GM12878 (cell line): ENCODE measurements around the gene NR6A1. TPM values are rescaled to one million over a fixed set of nuclear protein-coding genes. Genes with fewer than 3 reads are reported as not detected.

Experiments
- ATAC-seq: fragments of 200-7000 bp; cut with Tn5 transposase; 3 replicates; pipeline ENCODE4 v1.9.1; 2020; ENCODE audit warnings: mild to moderate bottlenecking, moderate library complexity
- BruUV-seq: library from RNA; stranded (reverse); fragments of 400-500 nt; replicated peaks from 2 replicates; lab custom pipeline; 2021; lab: Mats Ljungman, UMichigan
- CTCF ChIA-PET: fragments of 300-600 bp; sonication (Branson Sonifier 250); formaldehyde crosslinking; extraction: SDS; loops from one replicate; lab custom pipeline; 2021; ENCODE audit warnings: inconsistent platforms; lab: Yijun Ruan, JAX
- POLR2A ChIA-PET: fragments of 350-600 bp; formaldehyde crosslinking; extraction: SDS; loops from one replicate; lab custom pipeline; 2021; ENCODE audit warnings: inconsistent platforms; lab: Charles Lee
- RAD21 ChIA-PET: fragments of 300-600 bp; sonication (Branson Sonifier 250); formaldehyde crosslinking; loops from one replicate; lab custom pipeline; 2023; ENCODE audit warnings: antibody characterized with exemption; ENCODE audit not compliant: unreplicated experiment; lab: Charles Lee
- SMC1A ChIA-PET: fragments of 300-600 bp; sonication (Branson Sonifier 250); formaldehyde crosslinking; loops from one replicate; lab custom pipeline; 2023; ENCODE audit not compliant: unreplicated experiment, uncharacterized antibody; lab: Charles Lee
- DNase-seq: peaks from one replicate; pipeline ENCODE4 v3.0.0-alpha.2; 2011; ENCODE audit warnings: low read depth, low spot score
- FAIRE-seq: peaks from 3 replicates; lab custom pipeline; 2011; peaks lifted over from hg19 to GRCh38; lab: Jason Lieb, UNC
- H2AFZ ChIP-seq: 2 replicates; pipeline ENCODE4 v1.6.0; 2011; ENCODE audit warnings: low read depth, low read length, control low read depth; ENCODE audit not compliant: control insufficient read depth
- H3K27ac ChIP-seq: 2 replicates; pipeline ENCODE4 v1.5.1; 2011; ENCODE audit warnings: control low read depth; ENCODE audit not compliant: control insufficient read depth, insufficient read depth
- H3K27me3 ChIP-seq, 2 experiments: replicated peaks in 1 of 2; 2 replicates each; pipeline versions ENCODE4 v1.6.0 to v1.6.1; 2011; ENCODE audit warnings: low read length in 1 of 2; ENCODE audit not compliant: control insufficient read depth in 2 of 2, insufficient read depth in 2 of 2
- H3K36me3 ChIP-seq, 2 experiments: 2 replicates each; pipeline ENCODE4 v1.5.1; 2011; ENCODE audit warnings: low read length in 1 of 2; ENCODE audit not compliant: control insufficient read depth in 2 of 2, insufficient read depth in 2 of 2
- H3K4me1 ChIP-seq: 2 replicates; pipeline ENCODE4 v1.6.1; 2011; ENCODE audit warnings: mild to moderate bottlenecking, low read length, moderate library complexity, mixed read lengths; ENCODE audit not compliant: control insufficient read depth, insufficient read depth
- H3K4me2 ChIP-seq: 2 replicates; pipeline ENCODE4 v1.6.0; 2011; ENCODE audit warnings: control low read depth; ENCODE audit not compliant: control insufficient read depth, insufficient read depth
- H3K4me3 ChIP-seq: fragments of 200-600 bp; sonication (generic); 2 replicates; pipeline ENCODE4 v1.5.1; 2016
- H3K79me2 ChIP-seq: 2 replicates; pipeline ENCODE4 v1.6.0; 2011; ENCODE audit warnings: low read length; ENCODE audit not compliant: control insufficient read depth, insufficient read depth
- H3K9ac ChIP-seq: 2 replicates; pipeline ENCODE4 v1.8.0; 2011; ENCODE audit warnings: low read length, control low read depth, mixed read lengths; ENCODE audit not compliant: control insufficient read depth, insufficient read depth
- H3K9me3 ChIP-seq: replicated peaks from 3 replicates; pipeline ENCODE4 v1.5.1; 2011; ENCODE audit warnings: mild to moderate bottlenecking, low read length; ENCODE audit not compliant: control insufficient read depth, insufficient read depth
- H4K20me1 ChIP-seq: 2 replicates; pipeline ENCODE4 v1.6.0; 2011; ENCODE audit not compliant: control insufficient read depth, insufficient read depth
- BHLHE40 ChIP-seq, 2 experiments: fragments of 450-650 bp in 1 of 2; IDR thresholded peaks; 2 replicates each; pipeline ENCODE4 v1.6.1; 2011 to 2017; ENCODE audit warnings: low read depth in 2 of 2, borderline replicate concordance in 1 of 2, improper control_type of control experiment in 1 of 2, low read length in 1 of 2, mild to moderate bottlenecking in 1 of 2
- IRF5 ChIP-seq: fragments of 450-650 bp; IDR thresholded peaks from 2 replicates; pipeline ENCODE4 v1.6.1; 2017; ENCODE audit warnings: borderline replicate concordance
- PKNOX1 ChIP-seq: fragments of 450-650 bp; IDR thresholded peaks from 2 replicates; pipeline ENCODE4 v1.6.1; 2016; ENCODE audit warnings: mild to moderate bottlenecking
- POLR2AphosphoS5 ChIP-seq: IDR thresholded peaks from 2 replicates; pipeline ENCODE4 v1.6.1; 2011; ENCODE audit warnings: mild to moderate bottlenecking, low read length, inconsistent platforms
- RAD51 ChIP-seq: fragments of 450-650 bp; IDR thresholded peaks from 2 replicates; pipeline ENCODE4 v1.6.1; 2016; ENCODE audit warnings: moderate library complexity, mild to moderate bottlenecking, inconsistent platforms
- RUNX3 ChIP-seq: IDR thresholded peaks from 2 replicates; pipeline ENCODE4 v1.6.1; 2012; ENCODE audit warnings: low read length, inconsistent platforms
- SPI1 ChIP-seq: IDR thresholded peaks from 2 replicates; pipeline ENCODE4 v1.6.1; 2011; ENCODE audit warnings: low read depth, mild to moderate bottlenecking, low read length, moderate library complexity, borderline replicate concordance; ENCODE audit not compliant: insufficient read depth
- USF2 ChIP-seq: IDR thresholded peaks from 2 replicates; pipeline ENCODE4 v1.6.1; 2011; ENCODE audit warnings: low read depth, low read length, improper control_type of control experiment, borderline replicate concordance
- WGBS: methylation state at CpG from one replicate; pipeline ENCODE4 v1.1.6; 2016; ENCODE audit warnings: low lambda C conversion rate; ENCODE audit not compliant: insufficient replicate concordance, insufficient coverage; ENCODE audit errors: missing lambda C conversion rate; 5-methylcytosine and 5-hydroxymethylcytosine counted together
- in situ Hi-C: fragments of 300-500 bp; cut with MboI; formaldehyde crosslinking; loops from 9 replicates; pipeline ENCODE4 v1.14.3; 2018; ENCODE audit warnings: mixed read lengths
- intact Hi-C: fragments of 100-400 bp; cut with micrococcal nuclease; formaldehyde crosslinking; loops from one replicate; pipeline ENCODE4 v1.14.2; 2022; ENCODE audit not compliant: unreplicated experiment
- polyA plus RNA-seq, 11 experiments: library from polyadenylated mRNA; depleted of rRNA in 4 of 11; unstranded in 6 of 11; stranded (reverse) in 5 of 11; fragments of >200 nt; fragmentation: Nextera tagmentation in 4 of 11; fragmentation: Illumina TruSeq in 1 of 11; extraction: Ambion mirVana in 4 of 11; extraction: Trizol in 1 of 11; gene quantifications; 1 replicate in 1 of 11; 2 replicates in 10 of 11; pipeline versions ENCODE4 v1.2.1 to v1.2.3, GENCODE V29; 2011 to 2016; ENCODE audit warnings: inconsistent platforms in 2 of 11, missing spikeins in 2 of 11, low read depth in 1 of 11
- total RNA-seq, 4 experiments: library from RNA; depleted of rRNA in 3 of 4; stranded (reverse); fragments of >200 nt in 3 of 4; fragmentation: Illumina TruSeq in 1 of 4; extraction: Trizol in 1 of 4; gene quantifications; 2 replicates each; pipeline versions ENCODE4 v1.2.1 to v1.2.3, GENCODE V29; 2013 to 2021

The NR6A1 gene
- total and polyA plus RNA-seq, 10 of the 15 experiments (the other 5 are each of a cell fraction or from before 2014, with no cell fraction given), result 1.2 to 9.2 (median 4.6) TPM

- no peak for TF ChIP-seq IRF5
- TF ChIP-seq USF2, result no peak
- no peak for TF ChIP-seq BHLHE40 (IDR thresholded peaks at IDR 0.05; ENCODE audit: borderline replicate concordance in 1 of 2, low read depth in 2 of 2, low read length in 1 of 2)
Measured at GRCh38 chr9:124631326-124631725, 139.8 kb downstream of the NR6A1 start (continued).

- H3K79me2 ChIP-seq, result no peaks in the 10 kb centered on the region; the same call in 1 of the 2 replicates
- no peak overlapping the region for H3K4me3 ChIP-seq
- H3K27me3 ChIP-seq, result no peaks in the 10 kb centered on the region
- TF ChIP-seq SPI1 (peak; percentile 39; the same call in 1 of the 2 replicates), RUNX3 (peak; percentile 45; the same call in 1 of the 2 replicates), PKNOX1 (peak; percentile 61; the same call in 1 of the 2 replicates), RAD51 (no peak), POLR2AphosphoS5 (no peak)
- FAIRE-seq (no peak), ATAC-seq (peak; percentile 46; the same call in 2 of the 3 replicates), DNase-seq (no peak)
- BruUV-seq, result no TSS peak
- in situ Hi-C loops (no loop called here), intact Hi-C loops (no loop called here)
- H3K9ac ChIP-seq, result no peak overlapping the region
- no peaks in the 10 kb centered on the region for H4K20me1 ChIP-seq
- H2AFZ ChIP-seq, result no peak overlapping the region; the same call in 1 of the 2 replicates
- H3K4me1 ChIP-seq, result no peaks in the 10 kb centered on the region
- POLR2A ChIA-PET, result interaction anchor here (0.8 to 1.0 kb wide), 3 partner anchors 25 to 33 kb away, joined by 3 read pairs; no protein-coding TSS in a partner anchor
- CTCF ChIA-PET, result interaction anchor here (0.7 to 5.6 kb wide), 3 partner anchors 11 to 82 kb away, joined by 3 to 30 read pairs (median 4); no protein-coding TSS in a partner anchor
- H3K4me2 ChIP-seq, result no peak overlapping the region
- H3K36me3 ChIP-seq, result no peaks in the 10 kb centered on the region
- SMC1A ChIA-PET, result interaction anchor here (0.6 to 5.4 kb wide), 3 partner anchors 14 to 123 kb away, joined by 3 to 43 read pairs (median 29); no protein-coding TSS in a partner anchor
- WGBS, result 47% methylated on average over 2 of the region's 2 CpGs
- RAD21 ChIA-PET, result interaction anchor here (1.2 to 2.0 kb wide), 2 partner anchors 8 to 12 kb away, joined by 3 to 7 read pairs; no protein-coding TSS in a partner anchor
- H3K9me3 ChIP-seq, result no peaks in the 10 kb centered on the region
- no peak overlapping the region for H3K27ac ChIP-seq
Measured at GRCh38 chr9:124629600-124629999, 141.5 kb downstream of the NR6A1 start.
